K562 (cell line): ENCODE data around the gene DMAC2. TPM values are rescaled to one million over a fixed set of nuclear protein-coding genes. Genes with fewer than 3 reads are reported as not detected.

Experiments used
- ATAC-seq: fragments of 200-7000 bp; cut with Tn5 transposase; 3 replicates; pipeline ENCODE4 v1.9.1; 2020; ENCODE audit warnings: moderate library complexity
- BruUV-seq: library from RNA; stranded (reverse); fragments of 400-500 nt; replicated peaks from 2 replicates; lab custom pipeline; 2021; lab: Mats Ljungman, UMichigan
- CTCF ChIA-PET: fragments of 300-600 bp; formaldehyde crosslinking; extraction: SDS; loops from one replicate; lab custom pipeline; 2021; ENCODE audit warnings: low intra/inter-chr PET ratio; lab: Yijun Ruan, JAX
- POLR2A ChIA-PET: fragments of 300-600, 350-650 bp; sonication (Branson Sonifier 250); formaldehyde crosslinking; extraction: SDS; loops from one replicate; lab custom pipeline; 2021; ENCODE audit warnings: antibody characterized with exemption, inconsistent platforms; lab: Yijun Ruan, JAX
- DNase-seq, 4 experiments: peaks; one replicate each; pipeline versions ENCODE4 v3.0.0 to v3.0.0-alpha.2; 2011 to 2018; ENCODE audit warnings: low spot score in 3 of 4, mixed read lengths in 3 of 4; ENCODE audit errors: extremely low read depth in 1 of 4
- FAIRE-seq: peaks from 2 replicates; lab custom pipeline; 2011; peaks lifted over from hg19 to GRCh38; lab: Jason Lieb, UNC
- H2AFZ ChIP-seq: 2 replicates; pipeline ENCODE4 v1.6.0; 2011; ENCODE audit warnings: low read depth, low read length, control low read depth, inconsistent platforms
- H3K27ac ChIP-seq: fragments of 200-600 bp; 3 replicates; pipeline ENCODE4 v1.8.0; 2011; ENCODE audit warnings: low read depth, mild to moderate bottlenecking, control low read depth, inconsistent platforms, low read length, moderate library complexity, mixed read lengths; ENCODE audit errors: extremely low read depth
- H3K27me3 ChIP-seq, 2 experiments: fragments of 300-600 bp in 1 of 2; 2 replicates in 1 of 2; 3 replicates in 1 of 2; pipeline versions ENCODE4 v1.6.0 to v1.8.0; 2011; ENCODE audit warnings: inconsistent platforms in 2 of 2, low read length in 2 of 2, mild to moderate bottlenecking in 1 of 2, mixed read lengths in 1 of 2, moderate library complexity in 1 of 2; ENCODE audit not compliant: control insufficient read depth in 2 of 2, insufficient read depth in 2 of 2
- H3K36me3 ChIP-seq: fragments of 300-600 bp; 3 replicates; pipeline ENCODE4 v1.8.0; 2011; ENCODE audit warnings: mild to moderate bottlenecking, low read length, inconsistent platforms; ENCODE audit not compliant: control insufficient read depth, insufficient read depth
- H3K4me1 ChIP-seq, 2 experiments: fragments of 200-600 bp in 1 of 2; replicated peaks in 1 of 2; 2 replicates in 1 of 2; 3 replicates in 1 of 2; pipeline versions ENCODE4 v1.5.1 to v1.8.0; 2011; ENCODE audit warnings: inconsistent platforms in 2 of 2, low read length in 2 of 2, mild to moderate bottlenecking in 1 of 2, mixed read lengths in 1 of 2, moderate library complexity in 1 of 2; ENCODE audit not compliant: control insufficient read depth in 2 of 2, insufficient read depth in 2 of 2
- H3K4me2 ChIP-seq: 2 replicates; pipeline ENCODE4 v1.6.1; 2011; ENCODE audit warnings: low read length, control low read depth, inconsistent platforms, mixed read lengths; ENCODE audit not compliant: insufficient read depth
- H3K4me3 ChIP-seq: fragments of 200-600 bp; sonication (generic), shearing (Covaris generic); 2 replicates; pipeline ENCODE4 v1.5.1; 2016; ENCODE audit warnings: control low read depth, inconsistent platforms
- H3K79me2 ChIP-seq: fragments of 200-600 bp; 3 replicates; pipeline ENCODE4 v1.8.0; 2011; ENCODE audit warnings: low read length, inconsistent platforms; ENCODE audit not compliant: control insufficient read depth, insufficient read depth
- H3K9ac ChIP-seq, 2 experiments: 2 replicates each; pipeline versions ENCODE4 v1.6.0 to v1.6.1; 2011; ENCODE audit warnings: low read depth in 2 of 2, low read length in 2 of 2, control low read depth in 1 of 2, inconsistent platforms in 1 of 2, mild to moderate bottlenecking in 1 of 2, mixed read lengths in 1 of 2; ENCODE audit not compliant: insufficient read depth in 1 of 2
- H3K9me1 ChIP-seq: one replicate; pipeline ENCODE4 v1.6.0; 2011; ENCODE audit warnings: inconsistent platforms, mild to moderate bottlenecking, low read length, moderate library complexity; ENCODE audit not compliant: control insufficient read depth, insufficient read depth
- H3K9me3 ChIP-seq: replicated peaks from 2 replicates; pipeline ENCODE4 v1.5.1; 2011; ENCODE audit warnings: low read depth, low read length, inconsistent platforms; ENCODE audit not compliant: control insufficient read depth, insufficient read depth
- H4K20me1 ChIP-seq: replicated peaks from 2 replicates; pipeline ENCODE4 v1.6.1; 2011; ENCODE audit warnings: low read length, inconsistent platforms, mixed read lengths; ENCODE audit not compliant: control insufficient read depth, insufficient read depth
- POLR2A ChIP-seq: fragments of 450-650 bp; conservative IDR thresholded peaks from 2 replicates; pipeline ENCODE4 v1.6.1; 2016
- RBM14 ChIP-seq: fragments of 200-400 bp; formaldehyde crosslinking; IDR thresholded peaks from 2 replicates; pipeline ENCODE4 v1.6.1; 2018; ENCODE audit warnings: low read depth, mild to moderate bottlenecking, low read length, moderate library complexity, borderline replicate concordance; ENCODE audit not compliant: insufficient read depth
- SMAD3 ChIP-seq: fragments of 450-650 bp; formaldehyde crosslinking; conservative IDR thresholded peaks from 2 replicates; pipeline ENCODE4 v1.4.0; 2020; ENCODE audit warnings: mild to moderate bottlenecking
- SP2 ChIP-seq: IDR thresholded peaks from 2 replicates; pipeline ENCODE4 v1.6.1; 2011; ENCODE audit warnings: mild to moderate bottlenecking, low read depth, low read length, moderate library complexity; ENCODE audit not compliant: poor library complexity, severe bottlenecking; ENCODE audit errors: extremely low read depth
- TAF9B ChIP-seq: fragments of 450-650 bp; IDR thresholded peaks from 2 replicates; pipeline ENCODE4 v1.6.1; 2018; ENCODE audit warnings: mild to moderate bottlenecking; ENCODE audit not compliant: partially characterized antibody
- ZNF274 ChIP-seq: IDR thresholded peaks from 2 replicates; pipeline ENCODE4 v1.6.1; 2011; ENCODE audit warnings: low read depth, mild to moderate bottlenecking, low read length, moderate library complexity, borderline replicate concordance
- ZNF717 ChIP-seq: fragments of 250-450 bp; sonication (Bioruptor Pico); IDR thresholded peaks from 2 replicates; pipeline ENCODE4 v1.5.0; 2021
- ZNF766 ChIP-seq: fragments of 200-800 bp; sonication (Bioruptor generic); conservative IDR thresholded peaks from 2 replicates; pipeline ENCODE4 v1.6.1; 2016; ENCODE audit warnings: missing genetic modification characterization, missing compliant biosample characterization
- WGBS: fragments of 100-300 bp; shearing (Covaris generic); methylation state at CpG from one replicate; pipeline ENCODE4 v1.1.6; 2016; ENCODE audit warnings: low coverage, mixed read lengths; ENCODE audit not compliant: insufficient coverage; ENCODE audit errors: missing lambda C conversion rate; 5-methylcytosine and 5-hydroxymethylcytosine counted together
- in situ Hi-C: fragments of 300-500 bp; cut with MboI; formaldehyde crosslinking; loops from 4 replicates; pipeline ENCODE4 v1.15.0; 2018; ENCODE audit warnings: inconsistent platforms, mixed read lengths
- intact Hi-C: fragments of 100-400 bp; cut with micrococcal nuclease; formaldehyde crosslinking; loops from 2 replicates; pipeline ENCODE4 v1.14.2; 2022
- polyA plus RNA-seq, 8 experiments: library from polyadenylated mRNA; depleted of rRNA in 4 of 8; stranded (reverse) in 5 of 8; unstranded in 3 of 8; fragments of >200 nt; fragmentation: Nextera tagmentation in 2 of 8; fragmentation: Illumina TruSeq in 1 of 8; extraction: Ambion mirVana in 2 of 8; extraction: Trizol in 1 of 8; gene quantifications; 2 replicates each; pipeline versions ENCODE4 v1.2.1 to v1.2.3, GENCODE V29; 2011 to 2014; ENCODE audit warnings: inconsistent platforms in 1 of 8, missing spikeins in 1 of 8
- total RNA-seq, 7 experiments: library from RNA; depleted of rRNA in 6 of 7; stranded (reverse); fragments of >200 nt in 6 of 7; fragmentation: Illumina TruSeq in 2 of 7; extraction: Trizol in 2 of 7; gene quantifications; 2 replicates each; pipeline versions ENCODE4 v1.2.1 to v1.2.3, GENCODE V29; 2011 to 2021; ENCODE audit warnings: low replicate concordance in 1 of 7
- TF ChIP-seq, protein P1 (sequence below): fragments of 250-450 bp; sonication (Bioruptor Pico); IDR thresholded peaks from 2 replicates; pipeline ENCODE4 v1.6.1; 2021; ENCODE audit warnings: mild to moderate bottlenecking
- TF ChIP-seq, protein P2 (sequence below): fragments of 450-650 bp; formaldehyde crosslinking; IDR thresholded peaks from 2 replicates; pipeline ENCODE4 v1.4.0; 2022; ENCODE audit warnings: missing genetic modification characterization
- TF ChIP-seq, protein P3 (sequence below): fragments of 250-450 bp; sonication (Bioruptor Pico); IDR thresholded peaks from 2 replicates; pipeline ENCODE4 v1.4.0; 2020; ENCODE audit warnings: mild to moderate bottlenecking
- TF ChIP-seq, protein P4 (sequence below): fragments of 250-450 bp; sonication (Bioruptor Pico); IDR thresholded peaks from 2 replicates; pipeline ENCODE4 v1.5.0; 2022; ENCODE audit warnings: mild to moderate bottlenecking

The DMAC2 gene
- total and polyA plus RNA-seq, 9 of the 15 experiments (the other 6 are each of a cell fraction or from before 2014, with no cell fraction given) = 12.9 to 61.2 (median 43.1) TPM

DNA sequence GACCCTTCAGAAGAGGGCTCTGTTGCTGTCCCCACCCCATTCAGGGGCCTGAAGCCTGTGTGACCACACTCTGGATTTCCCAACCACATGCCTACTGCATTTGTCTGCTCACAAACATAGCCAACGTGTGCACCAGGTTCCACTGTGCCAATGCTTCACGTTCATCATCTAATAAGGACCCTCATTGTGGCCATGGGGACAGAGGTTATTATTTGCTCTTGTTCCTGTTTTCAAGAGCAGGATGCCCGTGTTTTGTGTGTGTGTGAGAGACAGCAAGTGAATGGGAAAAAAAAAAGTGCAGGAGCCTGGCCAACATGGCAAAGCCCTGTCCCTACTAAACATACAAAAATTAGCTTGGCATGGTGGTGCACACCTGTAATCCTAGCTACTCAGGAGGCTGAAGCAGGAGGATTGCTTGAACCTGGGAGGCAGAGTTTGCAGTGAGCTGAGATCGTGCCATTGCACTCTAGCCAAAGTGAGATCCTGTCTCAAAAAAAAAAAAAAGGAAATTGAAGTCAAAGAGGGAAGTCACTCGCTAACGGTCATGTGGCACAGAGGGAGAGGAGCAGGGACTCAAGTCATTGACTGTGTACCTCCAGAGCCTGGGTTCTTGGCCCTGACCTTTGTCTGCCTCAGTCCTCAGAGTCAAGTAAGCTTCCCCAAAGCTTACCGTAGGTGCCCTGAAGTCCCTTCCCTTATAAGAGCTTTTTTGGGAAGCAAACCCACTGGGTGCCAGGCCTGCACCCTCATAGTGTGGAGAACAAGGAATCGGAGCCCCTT lies 19.4 kb downstream of the DMAC2 start (continued):
- TF ChIP-seq, protein P1, sequence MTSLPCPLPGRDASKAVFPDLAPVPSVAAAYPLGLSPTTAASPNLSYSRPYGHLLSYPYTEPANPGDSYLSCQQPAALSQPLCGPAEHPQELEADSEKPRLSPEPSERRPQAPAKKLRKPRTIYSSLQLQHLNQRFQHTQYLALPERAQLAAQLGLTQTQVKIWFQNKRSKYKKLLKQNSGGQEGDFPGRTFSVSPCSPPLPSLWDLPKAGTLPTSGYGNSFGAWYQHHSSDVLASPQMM (CRISPR knock-in tag) = no peak
- TF ChIP-seq SMAD3 (no peak), ZNF274 (no peak), TAF9B (no peak), POLR2A (no peak), RBM14 (no peak)
- TF ChIP-seq, protein P2, sequence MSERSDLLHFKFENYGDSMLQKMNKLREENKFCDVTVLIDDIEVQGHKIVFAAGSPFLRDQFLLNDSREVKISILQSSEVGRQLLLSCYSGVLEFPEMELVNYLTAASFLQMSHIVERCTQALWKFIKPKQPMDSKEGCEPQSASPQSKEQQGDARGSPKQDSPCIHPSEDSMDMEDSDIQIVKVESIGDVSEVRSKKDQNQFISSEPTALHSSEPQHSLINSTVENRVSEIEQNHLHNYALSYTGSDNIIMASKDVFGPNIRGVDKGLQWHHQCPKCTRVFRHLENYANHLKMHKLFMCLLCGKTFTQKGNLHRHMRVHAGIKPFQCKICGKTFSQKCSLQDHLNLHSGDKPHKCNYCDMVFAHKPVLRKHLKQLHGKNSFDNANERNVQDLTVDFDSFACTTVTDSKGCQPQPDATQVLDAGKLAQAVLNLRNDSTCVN (CRISPR knock-in tag) = no peak

DNA sequence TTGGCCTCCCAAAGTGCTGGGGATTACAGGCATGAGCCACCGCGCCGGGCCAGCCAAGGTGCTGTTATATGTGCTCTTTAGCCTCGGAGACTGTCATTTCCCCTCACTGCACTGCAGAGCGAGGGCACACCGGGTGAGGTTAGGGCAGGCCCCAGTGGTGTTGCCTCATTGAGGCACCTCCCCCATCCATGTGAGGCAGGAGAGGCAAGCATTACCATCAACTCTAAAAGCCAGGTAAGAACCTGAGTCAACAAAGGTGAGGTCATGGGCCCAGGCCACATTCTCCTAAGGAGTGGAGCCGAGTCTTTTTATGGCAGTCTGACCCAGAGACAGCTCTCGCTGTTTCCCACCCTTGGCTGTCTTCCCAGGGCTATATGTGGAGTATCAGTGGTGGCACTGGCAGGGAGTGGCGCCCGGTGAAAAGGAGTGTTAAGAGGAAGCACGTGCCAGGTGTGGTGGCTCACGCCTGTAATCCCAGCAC lies 23.5 kb downstream of the DMAC2 start:
- Histone ChIP-seq H3K27me3 (no peaks in the 10 kb centered on the region), H3K9me1 (no peaks in the 10 kb centered on the region), H3K27ac (no peak overlapping the region), H3K4me3 (no peak overlapping the region), H3K4me2 (no peak overlapping the region), H3K79me2 (no peaks in the 10 kb centered on the region), H3K36me3 (peaks cover 43% of the 10 kb centered on the region; the same call in 1 of the 3 replicates), H2AFZ (no peak overlapping the region), H4K20me1 (no peaks in the 10 kb centered on the region), H3K4me1 (no peaks in the 10 kb centered on the region), H3K9ac (no peak overlapping the region), H3K9me3 (no peaks in the 10 kb centered on the region)
- ATAC-seq (no peak), DNase-seq (no peak), FAIRE-seq (no peak)
- CTCF ChIA-PET = no interaction called here
- in situ Hi-C loops = no loop called here
- POLR2A ChIA-PET = interaction anchor here (1.9 kb wide), 1 partner anchor 11 kb away, joined by 5 read pairs; the partner anchor contains the start of gene B3GNT8
- intact Hi-C loops = no loop called here
- WGBS = 84% methylated on average over 12 of the region's 12 CpGs
- no TSS peak for BruUV-seq
- no peak for TF ChIP-seq ZNF717 (CRISPR knock-in tag)
- TF ChIP-seq, protein P3, sequence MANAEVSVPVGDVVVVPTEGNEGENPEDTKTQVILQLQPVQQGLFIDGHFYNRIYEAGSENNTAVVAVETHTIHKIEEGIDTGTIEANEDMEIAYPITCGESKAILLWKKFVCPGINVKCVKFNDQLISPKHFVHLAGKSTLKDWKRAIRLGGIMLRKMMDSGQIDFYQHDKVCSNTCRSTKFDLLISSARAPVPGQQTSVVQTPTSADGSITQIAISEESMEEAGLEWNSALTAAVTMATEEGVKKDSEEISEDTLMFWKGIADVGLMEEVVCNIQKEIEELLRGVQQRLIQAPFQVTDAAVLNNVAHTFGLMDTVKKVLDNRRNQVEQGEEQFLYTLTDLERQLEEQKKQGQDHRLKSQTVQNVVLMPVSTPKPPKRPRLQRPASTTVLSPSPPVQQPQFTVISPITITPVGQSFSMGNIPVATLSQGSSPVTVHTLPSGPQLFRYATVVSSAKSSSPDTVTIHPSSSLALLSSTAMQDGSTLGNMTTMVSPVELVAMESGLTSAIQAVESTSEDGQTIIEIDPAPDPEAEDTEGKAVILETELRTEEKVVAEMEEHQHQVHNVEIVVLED (CRISPR knock-in tag) = no peak
- TF ChIP-seq, protein P4, sequence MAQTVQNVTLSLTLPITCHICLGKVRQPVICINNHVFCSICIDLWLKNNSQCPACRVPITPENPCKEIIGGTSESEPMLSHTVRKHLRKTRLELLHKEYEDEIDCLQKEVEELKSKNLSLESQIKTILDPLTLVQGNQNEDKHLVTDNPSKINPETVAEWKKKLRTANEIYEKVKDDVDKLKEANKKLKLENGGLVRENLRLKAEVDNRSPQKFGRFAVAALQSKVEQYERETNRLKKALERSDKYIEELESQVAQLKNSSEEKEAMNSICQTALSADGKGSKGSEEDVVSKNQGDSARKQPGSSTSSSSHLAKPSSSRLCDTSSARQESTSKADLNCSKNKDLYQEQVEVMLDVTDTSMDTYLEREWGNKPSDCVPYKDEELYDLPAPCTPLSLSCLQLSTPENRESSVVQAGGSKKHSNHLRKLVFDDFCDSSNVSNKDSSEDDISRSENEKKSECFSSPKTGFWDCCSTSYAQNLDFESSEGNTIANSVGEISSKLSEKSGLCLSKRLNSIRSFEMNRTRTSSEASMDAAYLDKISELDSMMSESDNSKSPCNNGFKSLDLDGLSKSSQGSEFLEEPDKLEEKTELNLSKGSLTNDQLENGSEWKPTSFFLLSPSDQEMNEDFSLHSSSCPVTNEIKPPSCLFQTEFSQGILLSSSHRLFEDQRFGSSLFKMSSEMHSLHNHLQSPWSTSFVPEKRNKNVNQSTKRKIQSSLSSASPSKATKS (CRISPR knock-in tag) = no peak
- no peak for TF ChIP-seq SP2
- no peak for TF ChIP-seq ZNF766
